ENCODE measurements around the gene METAP2.

- TF ChIP-seq CTCF (IDR thresholded peaks at IDR 0.05; ENCODE audit: insufficient read depth, low read length, poor library complexity, severe bottlenecking) = no peak
- TF ChIP-seq EZH2phosphoT487 (conservative IDR thresholded peaks at IDR 0.05; ENCODE audit: low read length) = no peak
Observed at GRCh38 chr12:95538006-95538405, 64.1 kb downstream of the METAP2 start.
